HG03159 (cell line): ENCODE measurements around the gene PANK1.
"Not testable (repeated sequence)": the region's sequence is repeated elsewhere in the genome, so short reads cannot be mapped to it uniquely, and the experiment has no call there.

ENCODE experiments used
- ATAC-seq: cut with Tn5 transposase; IDR thresholded peaks from one replicate; pipeline ENCODE4 v1.9.1; 2021; ENCODE audit warnings: mild to moderate bottlenecking, moderate library complexity; ENCODE audit not compliant: unreplicated experiment

PANK1 gene

GRCh38 chr10:89576022-89576421 lies 69.0 kb downstream of the PANK1 start:
- no peak for ATAC-seq

DNA sequence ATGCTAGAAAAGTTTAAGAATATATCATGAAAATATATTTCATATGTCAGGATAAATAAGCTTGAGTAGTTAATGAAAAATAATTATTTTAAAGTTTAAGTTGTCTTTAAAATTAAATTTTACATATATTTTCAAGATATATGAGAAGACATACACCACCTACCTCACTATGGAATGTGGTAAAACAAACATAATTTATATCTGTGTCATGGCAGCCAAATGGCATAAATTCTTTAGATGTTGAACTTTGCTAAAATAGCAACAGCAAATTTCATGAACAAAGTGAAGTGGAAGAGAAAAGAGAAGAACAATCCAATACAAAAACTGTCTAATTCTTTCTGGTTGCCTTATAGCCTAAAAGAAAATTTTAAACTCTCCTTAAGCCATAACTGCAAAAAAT lies 70.0 kb downstream of the PANK1 start:
- ATAC-seq, result no peak

DNA sequence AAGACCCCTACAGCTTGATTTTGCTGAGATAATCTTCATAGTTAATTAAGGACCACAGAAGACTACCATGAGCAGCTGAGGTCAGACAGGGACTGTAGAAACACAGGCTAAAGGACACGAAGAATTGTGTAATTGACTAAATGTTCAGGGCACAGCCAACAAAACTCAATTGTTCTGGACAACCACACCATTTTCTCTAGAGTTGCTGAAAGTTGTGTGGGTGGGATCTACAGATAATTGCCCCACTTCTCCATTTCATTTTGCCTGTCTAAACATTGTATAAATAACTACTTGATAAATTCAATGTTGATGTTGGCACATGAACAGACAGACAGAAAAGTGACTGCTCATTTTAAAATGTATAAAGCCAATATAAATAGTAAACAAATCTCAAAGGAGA lies 70.7 kb downstream of the PANK1 start:
- no peak for ATAC-seq

GRCh38 chr10:89567576-89568245 lies 77.3 kb downstream of the PANK1 start:
- ATAC-seq, result no peak

GRCh38 chr10:89566992-89567391 lies 78.0 kb downstream of the PANK1 start:
- ATAC-seq, result no peak

- ATAC-seq, result no peak
Measured at GRCh38 chr10:89566095-89566950, 78.7 kb downstream of the PANK1 start.

- ATAC-seq, result no peak
Measured at GRCh38 chr10:89565180-89565579, 79.9 kb downstream of the PANK1 start.

DNA sequence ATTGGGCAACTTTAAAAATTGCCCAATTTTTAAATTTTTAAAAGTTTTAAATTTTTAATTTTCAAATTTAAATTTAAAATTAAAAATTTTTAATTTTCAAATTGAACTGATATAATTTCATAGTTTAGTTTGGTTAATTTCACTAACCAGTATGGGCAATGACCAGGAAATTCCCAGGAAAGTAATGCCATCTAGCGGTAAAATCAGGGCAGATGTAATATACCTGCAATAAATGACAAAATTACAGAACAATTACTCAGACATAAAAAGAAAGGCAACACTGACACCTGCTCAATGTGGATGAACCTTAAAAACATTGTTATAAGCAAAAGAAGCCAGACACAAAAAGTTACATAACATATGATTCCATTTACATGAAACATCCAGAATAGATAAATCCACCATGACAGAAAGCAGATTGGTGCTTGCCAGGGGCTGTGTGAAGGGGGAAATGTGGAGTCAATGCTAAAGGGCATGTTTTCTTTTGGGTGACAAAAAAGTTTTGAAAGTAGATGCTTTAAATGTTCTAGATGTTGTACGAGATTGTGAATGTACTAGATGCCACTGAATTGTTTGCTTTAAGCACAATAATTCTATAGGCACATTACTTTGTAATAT lies 81.1 kb downstream of the PANK1 start:
- ATAC-seq, result no peak

- no peak for ATAC-seq
Measured at GRCh38 chr10:89563311-89563710, 81.7 kb downstream of the PANK1 start.

DNA sequence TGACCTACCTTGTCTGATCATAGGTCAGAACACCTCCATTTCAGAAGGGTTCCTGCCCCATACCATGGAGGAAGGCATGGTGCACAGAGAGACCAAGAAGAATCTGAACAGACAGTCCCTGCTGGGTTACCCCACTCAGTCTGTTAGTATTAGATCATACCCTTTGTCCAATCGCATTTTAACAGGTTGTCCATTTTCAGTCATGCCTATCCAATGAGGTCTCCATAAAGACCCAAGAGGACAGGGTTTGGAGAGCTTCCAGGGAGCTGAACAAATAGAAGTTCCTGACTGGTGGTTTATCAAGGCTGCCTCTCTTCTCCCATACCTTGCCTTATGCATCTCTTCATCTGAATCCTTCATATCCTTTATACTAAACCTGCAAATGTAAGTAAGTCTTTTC lies 88.4 kb downstream of the PANK1 start:
- ATAC-seq, result no peak

GRCh38 chr10:89555688-89556445 lies 89.2 kb downstream of the PANK1 start:
- ATAC-seq, result no peak

- no peak for ATAC-seq
Measured at GRCh38 chr10:89554433-89554832, 90.6 kb downstream of the PANK1 start.

DNA sequence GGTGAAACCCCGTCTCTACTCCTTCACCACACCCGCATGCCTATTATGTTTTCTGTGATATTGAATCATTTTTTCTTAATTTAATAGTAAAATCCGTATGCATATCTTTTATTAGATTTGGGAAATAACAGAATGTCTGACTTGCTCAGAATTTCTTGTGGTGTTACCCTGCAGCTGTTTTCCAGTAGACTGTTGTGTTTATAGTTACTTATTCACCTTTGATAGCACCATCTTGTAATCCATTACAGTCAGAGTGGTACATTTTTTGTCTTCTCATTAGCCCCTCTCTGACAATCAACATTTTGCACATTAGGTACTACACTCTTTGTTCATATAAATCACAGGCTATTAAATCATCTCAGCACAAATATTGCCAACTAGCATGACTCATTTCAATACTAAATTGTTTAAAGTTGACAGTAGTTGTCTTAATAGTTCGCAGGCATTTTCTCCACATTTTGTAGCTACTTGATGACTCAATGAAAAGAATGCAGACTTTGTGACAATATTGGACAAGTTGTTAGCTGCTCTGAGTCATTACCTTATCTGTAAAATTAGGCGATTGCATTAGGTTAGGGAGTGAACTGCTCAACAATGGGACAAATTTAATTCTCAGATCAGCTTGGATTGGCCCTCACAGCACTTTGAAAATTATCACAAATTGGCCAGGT lies 91.8 kb downstream of the PANK1 start:
- no peak for ATAC-seq

DNA sequence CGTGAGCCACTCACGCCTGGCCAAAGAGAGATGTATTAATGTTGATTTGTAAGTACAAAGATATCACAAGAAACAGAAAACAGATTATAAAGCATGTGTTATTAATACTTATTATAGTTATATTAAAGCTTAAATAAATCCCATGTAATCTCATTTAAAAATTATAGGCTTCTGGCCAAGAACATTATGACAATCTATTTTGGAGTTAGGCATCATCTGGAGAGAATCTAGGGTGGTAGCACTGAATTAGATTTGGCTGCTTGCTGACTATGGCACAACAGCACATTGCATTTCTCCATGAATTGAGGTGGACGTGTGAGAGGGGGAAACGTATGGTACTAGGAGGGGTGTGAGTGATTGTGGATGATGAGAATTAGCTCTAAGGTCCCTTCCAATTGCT lies 92.8 kb downstream of the PANK1 start:
- ATAC-seq, result no peak

DNA sequence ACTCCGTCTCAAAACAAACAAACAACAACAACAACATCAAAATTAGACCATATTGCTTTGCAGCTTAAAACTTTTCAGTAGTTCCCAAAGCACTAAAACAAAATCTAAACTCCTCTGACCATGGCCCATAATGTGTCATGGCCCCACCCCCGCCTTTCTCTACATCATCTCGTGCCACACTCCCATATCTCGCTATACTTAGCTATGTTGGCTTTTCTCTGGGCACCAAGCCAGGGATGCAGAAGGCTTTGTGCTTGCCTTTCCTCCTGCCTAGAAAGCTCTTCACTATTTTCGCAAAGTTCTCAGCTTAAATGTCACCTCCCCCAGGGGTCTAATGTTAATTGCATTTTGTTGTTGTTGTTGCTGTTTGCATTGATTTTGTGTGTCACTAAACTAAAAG lies 94.5 kb downstream of the PANK1 start:
- no peak for ATAC-seq

DNA sequence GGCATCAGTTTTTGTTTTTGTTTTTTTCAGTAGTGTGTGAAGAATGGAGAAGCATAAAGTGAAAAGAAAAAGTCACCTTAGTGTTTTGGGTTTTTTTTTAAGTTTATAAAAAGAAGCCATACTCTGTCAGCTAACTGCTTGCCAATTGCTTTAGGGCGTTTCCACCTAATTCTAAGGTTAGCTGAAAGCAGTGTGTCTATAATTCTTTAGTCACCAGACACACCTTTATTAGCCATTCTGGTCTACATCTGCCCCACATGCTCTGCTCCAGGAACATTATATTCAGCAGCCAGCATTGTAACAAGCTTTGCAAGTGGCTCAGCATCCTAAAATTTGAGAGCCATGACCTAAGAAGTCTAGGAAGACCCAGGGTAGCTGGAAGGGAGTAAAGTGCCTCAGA lies 95.5 kb downstream of the PANK1 start:
- ATAC-seq, result no peak

- ATAC-seq, result no peak
Measured at GRCh38 chr10:89548673-89549072, 96.4 kb downstream of the PANK1 start.

GRCh38 chr10:89547853-89548513 lies 97.1 kb downstream of the PANK1 start:
- ATAC-seq, result no peak

- not testable (repeated sequence) for ATAC-seq
Measured at GRCh38 chr10:89546651-89547050, 98.4 kb downstream of the PANK1 start.

DNA sequence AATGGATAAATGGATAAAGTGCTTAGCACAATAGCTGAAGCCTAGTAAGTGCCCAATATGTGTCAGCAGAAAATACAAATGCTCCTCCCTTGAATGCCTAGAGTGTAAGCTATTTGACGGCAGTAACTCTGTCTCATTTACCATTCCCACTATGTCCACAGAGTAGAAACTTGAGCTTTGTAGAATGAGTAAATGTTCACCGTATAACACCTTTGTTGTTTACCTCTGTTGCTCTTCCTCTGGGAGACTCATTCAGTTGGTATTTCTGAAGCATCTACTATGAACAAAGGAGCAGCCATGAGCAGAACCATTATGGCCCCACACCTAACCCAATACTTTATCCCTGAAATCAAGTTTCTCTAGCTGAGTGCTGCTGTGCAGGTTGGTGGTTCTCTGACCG lies 101.2 kb downstream of the PANK1 start:
- ATAC-seq, result no peak
